Measurements from ENCODE around the gene COL27A1.

COL27A1 gene

GRCh38 chr9:114169029-114169951, 14.0 kb downstream of the COL27A1 start:
- no peak for DNase-seq (ENCODE audit: extremely low read depth, low read depth)

GRCh38 chr9:114169952-114170770, 14.8 kb downstream of the COL27A1 start:
- no peak for DNase-seq (ENCODE audit: extremely low read depth, low read depth)
- H3K4me3 ChIP-seq (replicated peaks; ENCODE audit: low read depth, low read length), result no peak overlapping the region
- TF ChIP-seq CTCF (IDR thresholded peaks at IDR 0.05; ENCODE audit: low read depth, low read length, missing control alignments), result no peak

More at GRCh38 chr9:114169029-114169951, 14.0 kb downstream of the COL27A1 start:
- no peak overlapping the region for H3K4me3 ChIP-seq (replicated peaks; ENCODE audit: low read depth, low read length)
- no peak for TF ChIP-seq CTCF (IDR thresholded peaks at IDR 0.05; ENCODE audit: low read depth, low read length, missing control alignments)

GRCh38 chr9:114170771-114171461, 15.6 kb downstream of the COL27A1 start:
- no peak for TF ChIP-seq CTCF (IDR thresholded peaks at IDR 0.05; ENCODE audit: low read depth, low read length, missing control alignments)
- no peak overlapping the region for H3K4me3 ChIP-seq (replicated peaks; ENCODE audit: low read depth, low read length)
- DNase-seq (ENCODE audit: extremely low read depth, low read depth), result no peak

GRCh38 chr9:114171500-114171899, 16.2 kb downstream of the COL27A1 start:
- no peak for DNase-seq (ENCODE audit: extremely low read depth, low read depth)
- TF ChIP-seq CTCF (IDR thresholded peaks at IDR 0.05; ENCODE audit: low read depth, low read length, missing control alignments), result no peak
- H3K4me3 ChIP-seq (replicated peaks; ENCODE audit: low read depth, low read length), result no peak overlapping the region

GRCh38 chr9:114172981-114173833, 17.9 kb downstream of the COL27A1 start:
- TF ChIP-seq CTCF (IDR thresholded peaks at IDR 0.05; ENCODE audit: low read depth, low read length, missing control alignments), result no peak
- DNase-seq (ENCODE audit: extremely low read depth, low read depth), result no peak
- H3K4me3 ChIP-seq (replicated peaks; ENCODE audit: low read depth, low read length), result no peak overlapping the region

GRCh38 chr9:114174557-114174875, 19.2 kb downstream of the COL27A1 start:
- H3K4me3 ChIP-seq (replicated peaks; ENCODE audit: low read depth, low read length), result no peak overlapping the region
- no peak for DNase-seq (ENCODE audit: extremely low read depth, low read depth)
- no peak for TF ChIP-seq CTCF (IDR thresholded peaks at IDR 0.05; ENCODE audit: low read depth, low read length, missing control alignments)

All from HFF-Myc (cell line).